ENCODE data around the gene EMB. TPM values are rescaled to one million over a fixed set of nuclear protein-coding genes. Genes with fewer than 3 reads are reported as not detected.
"Not testable (repeated sequence)": the region's sequence is repeated elsewhere in the genome, so short reads cannot be mapped to it uniquely, and the experiment has no call there.

The EMB gene
- total RNA-seq, 1 experiment from 2014 or later: 11.6 TPM

DNA sequence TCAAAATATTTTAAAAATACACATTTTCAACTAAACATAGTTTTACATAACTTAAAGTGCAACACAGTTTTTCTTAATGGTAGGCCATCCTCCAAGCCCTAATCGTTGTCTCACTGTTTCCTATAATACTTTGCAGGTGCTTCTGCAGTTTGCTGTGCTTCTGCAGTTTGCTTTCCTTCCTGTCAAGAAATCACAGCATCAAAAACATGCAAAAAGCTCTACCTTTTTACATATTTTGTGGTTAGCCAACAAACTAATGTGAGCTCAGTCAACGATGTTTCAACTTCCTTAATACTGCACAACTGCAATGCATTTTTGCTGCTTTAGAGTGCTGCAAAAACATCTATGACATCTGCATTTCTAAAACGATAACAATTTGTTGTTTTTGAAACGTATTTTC is 25.2 kb downstream of the EMB start:
- no peaks in the 10 kb centered on the region for H3K27me3 ChIP-seq (ENCODE audit: insufficient read depth, low read depth)
- intact Hi-C loops (cut with micrococcal nuclease; ENCODE audit: unreplicated experiment): no loop called here
- no peak overlapping the region for H2AFZ ChIP-seq
- H3K4me2 ChIP-seq: no peak overlapping the region
- DNase-seq: no peak
- H3K27ac ChIP-seq: no peak overlapping the region
- ChIA-PET CTCF (no interaction called here), POLR2A (ENCODE audit: unreplicated experiment) (no interaction called here)
- H3K36me3 ChIP-seq (ENCODE audit: low read depth): no peaks in the 10 kb centered on the region
- H3K9me3 ChIP-seq (ENCODE audit: insufficient read depth, low read depth): no peaks in the 10 kb centered on the region
- no TSS peak for BruUV-seq (replicated peaks)
- H3K9me2 ChIP-seq (ENCODE audit: insufficient read depth): no peaks in the 10 kb centered on the region
- no peak overlapping the region for H3K4me3 ChIP-seq
- no peaks in the 10 kb centered on the region for H3K4me1 ChIP-seq (replicated peaks; ENCODE audit: insufficient read depth)
- no peaks in the 10 kb centered on the region for H3F3A ChIP-seq (ENCODE audit: insufficient read depth, low read depth)
- TF ChIP-seq, protein P1, sequence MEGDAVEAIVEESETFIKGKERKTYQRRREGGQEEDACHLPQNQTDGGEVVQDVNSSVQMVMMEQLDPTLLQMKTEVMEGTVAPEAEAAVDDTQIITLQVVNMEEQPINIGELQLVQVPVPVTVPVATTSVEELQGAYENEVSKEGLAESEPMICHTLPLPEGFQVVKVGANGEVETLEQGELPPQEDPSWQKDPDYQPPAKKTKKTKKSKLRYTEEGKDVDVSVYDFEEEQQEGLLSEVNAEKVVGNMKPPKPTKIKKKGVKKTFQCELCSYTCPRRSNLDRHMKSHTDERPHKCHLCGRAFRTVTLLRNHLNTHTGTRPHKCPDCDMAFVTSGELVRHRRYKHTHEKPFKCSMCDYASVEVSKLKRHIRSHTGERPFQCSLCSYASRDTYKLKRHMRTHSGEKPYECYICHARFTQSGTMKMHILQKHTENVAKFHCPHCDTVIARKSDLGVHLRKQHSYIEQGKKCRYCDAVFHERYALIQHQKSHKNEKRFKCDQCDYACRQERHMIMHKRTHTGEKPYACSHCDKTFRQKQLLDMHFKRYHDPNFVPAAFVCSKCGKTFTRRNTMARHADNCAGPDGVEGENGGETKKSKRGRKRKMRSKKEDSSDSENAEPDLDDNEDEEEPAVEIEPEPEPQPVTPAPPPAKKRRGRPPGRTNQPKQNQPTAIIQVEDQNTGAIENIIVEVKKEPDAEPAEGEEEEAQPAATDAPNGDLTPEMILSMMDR (conservative IDR thresholded peaks at IDR 0.05): no peak
- no peak for TF ChIP-seq EZH2 (IDR thresholded peaks at IDR 0.05; ENCODE audit: low read depth)
- no peaks in the 10 kb centered on the region for H3K79me2 ChIP-seq (ENCODE audit: low read depth)
- no peaks in the 10 kb centered on the region for H4K20me1 ChIP-seq (ENCODE audit: insufficient read depth)

DNA sequence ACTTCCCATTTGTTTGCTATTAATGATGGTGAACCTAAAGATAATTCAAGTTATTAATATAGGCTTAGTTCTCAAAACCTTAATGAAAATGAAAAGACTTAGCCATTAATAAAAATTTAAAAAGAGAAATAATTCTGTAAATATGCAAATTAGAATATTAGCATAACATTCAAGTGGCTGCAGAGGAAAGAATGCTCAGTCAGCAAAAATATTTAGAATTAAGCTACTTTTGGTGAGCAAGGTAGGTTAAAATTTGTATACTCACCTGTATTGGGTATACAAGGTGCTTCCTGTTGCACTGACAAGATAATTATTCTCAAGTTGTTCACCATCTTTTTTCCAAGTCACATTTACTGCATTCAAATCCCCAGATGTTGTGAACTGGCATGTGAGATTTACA is 30.2 kb downstream of the EMB start:
- H3K79me2 ChIP-seq (ENCODE audit: low read depth); H3K4me2 ChIP-seq; POLR2A ChIA-PET (ENCODE audit: unreplicated experiment); H3K27me3 ChIP-seq (ENCODE audit: insufficient read depth, low read depth); H2AFZ ChIP-seq; BruUV-seq (replicated peaks); CTCF ChIA-PET; DNase-seq; H3K9me3 ChIP-seq (ENCODE audit: insufficient read depth, low read depth); H4K20me1 ChIP-seq (ENCODE audit: insufficient read depth); H3F3A ChIP-seq (ENCODE audit: insufficient read depth, low read depth); H3K4me3 ChIP-seq; H3K36me3 ChIP-seq (ENCODE audit: low read depth); H3K9me2 ChIP-seq (ENCODE audit: insufficient read depth); H3K27ac ChIP-seq; H3K4me1 ChIP-seq (replicated peaks; ENCODE audit: insufficient read depth); intact Hi-C loops (cut with micrococcal nuclease; ENCODE audit: unreplicated experiment): not testable (repeated sequence)

DNA sequence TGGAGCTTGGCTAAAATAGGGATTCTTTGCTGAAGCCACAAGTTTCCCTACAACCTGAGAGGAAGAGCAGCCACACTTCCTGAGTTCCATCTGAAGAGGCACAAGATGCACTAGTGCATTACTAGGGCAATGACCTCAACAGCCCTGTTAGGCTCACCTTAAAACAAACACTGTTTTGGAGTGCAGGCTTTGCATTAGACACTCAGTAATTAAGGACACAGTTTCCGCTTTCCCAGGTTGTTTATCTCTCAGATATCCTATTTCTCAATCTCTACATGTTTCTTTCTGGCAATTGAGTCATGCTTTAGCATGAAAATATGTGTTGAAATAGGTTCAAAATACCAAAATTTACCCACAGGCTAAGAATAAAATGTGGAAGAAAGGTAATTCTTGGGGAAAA is 34.2 kb downstream of the EMB start:
- TF ChIP-seq EZH2 (IDR thresholded peaks at IDR 0.05; ENCODE audit: low read depth): no peak
- TF ChIP-seq, protein P1 (conservative IDR thresholded peaks at IDR 0.05): no peak
- no TSS peak for BruUV-seq (replicated peaks)
- H3K4me2 ChIP-seq: no peak overlapping the region

DNA sequence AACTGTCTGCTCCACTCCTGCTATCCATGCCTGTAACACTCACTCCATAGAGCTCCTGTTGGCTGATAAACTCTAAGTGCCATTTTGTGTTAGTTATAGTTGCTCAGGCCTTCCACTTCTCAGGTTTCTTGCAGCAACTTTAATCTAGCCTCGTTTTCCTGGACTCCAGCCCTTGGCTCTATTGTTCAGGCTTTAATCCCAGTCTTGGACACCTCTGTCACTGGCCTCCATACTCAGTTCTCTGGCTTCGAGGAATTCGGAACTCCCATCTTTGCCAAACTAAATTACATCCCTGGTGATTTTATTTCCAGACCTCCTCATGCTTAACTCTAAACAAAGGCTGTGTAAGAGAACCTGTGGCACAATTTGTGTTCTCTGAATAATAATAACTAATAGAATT is 39.8 kb downstream of the EMB start:
- intact Hi-C loops (cut with micrococcal nuclease; ENCODE audit: unreplicated experiment): no loop called here
- Histone ChIP-seq H3K79me2 (ENCODE audit: low read depth) (no peaks in the 10 kb centered on the region), H3F3A (ENCODE audit: insufficient read depth, low read depth) (no peaks in the 10 kb centered on the region), H3K4me2 (no peak overlapping the region), H3K9me2 (ENCODE audit: insufficient read depth) (no peaks in the 10 kb centered on the region), H3K9me3 (ENCODE audit: insufficient read depth, low read depth) (no peaks in the 10 kb centered on the region), H3K4me3 (no peak overlapping the region), H3K36me3 (ENCODE audit: low read depth) (no peaks in the 10 kb centered on the region), H3K4me1 (replicated peaks; ENCODE audit: insufficient read depth) (no peaks in the 10 kb centered on the region), H4K20me1 (ENCODE audit: insufficient read depth) (no peaks in the 10 kb centered on the region), H3K27me3 (ENCODE audit: insufficient read depth, low read depth) (no peaks in the 10 kb centered on the region), H2AFZ (no peak overlapping the region), H3K27ac (no peak overlapping the region)
- ChIA-PET POLR2A (ENCODE audit: unreplicated experiment) (no interaction called here), CTCF (no interaction called here)
- DNase-seq: no peak
- BruUV-seq (replicated peaks): no TSS peak
- TF ChIP-seq, protein P1 (conservative IDR thresholded peaks at IDR 0.05): no peak
- TF ChIP-seq EZH2 (IDR thresholded peaks at IDR 0.05; ENCODE audit: low read depth): no peak

More for the DNA sequence above, 34.2 kb downstream of the EMB start:
- Histone ChIP-seq H2AFZ (no peak overlapping the region), H3K4me3 (no peak overlapping the region), H4K20me1 (ENCODE audit: insufficient read depth) (no peaks in the 10 kb centered on the region), H3K4me1 (replicated peaks; ENCODE audit: insufficient read depth) (no peaks in the 10 kb centered on the region), H3F3A (ENCODE audit: insufficient read depth, low read depth) (no peaks in the 10 kb centered on the region), H3K79me2 (ENCODE audit: low read depth) (no peaks in the 10 kb centered on the region), H3K36me3 (ENCODE audit: low read depth) (no peaks in the 10 kb centered on the region), H3K27ac (no peak overlapping the region), H3K27me3 (ENCODE audit: insufficient read depth, low read depth) (no peaks in the 10 kb centered on the region), H3K9me3 (ENCODE audit: insufficient read depth, low read depth) (no peaks in the 10 kb centered on the region), H3K9me2 (ENCODE audit: insufficient read depth) (no peaks in the 10 kb centered on the region)
- POLR2A ChIA-PET (ENCODE audit: unreplicated experiment): no interaction called here
- CTCF ChIA-PET: no interaction called here
- intact Hi-C loops (cut with micrococcal nuclease; ENCODE audit: unreplicated experiment): no loop called here
- DNase-seq: no peak

DNA sequence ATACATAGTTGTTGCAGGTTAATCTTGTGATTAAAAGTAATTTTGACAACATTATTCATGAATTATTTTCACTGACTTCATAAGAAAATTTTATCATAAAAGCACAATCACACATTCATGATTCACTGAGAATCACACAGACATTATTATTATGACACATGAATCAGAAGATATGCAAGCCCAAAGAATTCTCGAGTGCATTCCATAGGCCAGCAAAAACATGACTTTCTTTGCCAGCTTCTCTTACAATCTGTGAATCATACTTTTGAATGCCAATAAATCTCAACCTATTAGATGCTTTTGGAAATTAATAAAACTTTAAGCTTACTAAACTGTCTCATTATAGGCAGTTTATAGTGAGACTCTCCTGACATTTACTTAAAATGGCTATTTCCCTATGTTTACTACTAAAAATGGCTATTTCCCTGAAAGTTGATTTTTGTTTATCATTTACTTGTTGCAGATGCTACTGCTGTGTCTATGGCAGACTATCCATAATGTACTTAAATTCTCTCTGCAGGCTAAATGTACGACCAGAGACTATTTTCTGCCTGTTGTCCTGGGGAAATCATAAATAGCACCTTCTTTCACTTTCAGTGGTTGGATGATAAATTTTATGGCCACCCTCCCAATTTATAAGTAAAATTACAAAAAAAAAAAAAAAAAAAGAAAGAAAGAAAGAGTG is 47.0 kb downstream of the EMB start:
- H3K27ac ChIP-seq; POLR2A ChIA-PET (ENCODE audit: unreplicated experiment): not testable (repeated sequence)

More for the DNA sequence above, 47.0 kb downstream of the EMB start:
- H3K9me3 ChIP-seq (ENCODE audit: insufficient read depth, low read depth); H3K36me3 ChIP-seq (ENCODE audit: low read depth); CTCF ChIA-PET; H4K20me1 ChIP-seq (ENCODE audit: insufficient read depth); H2AFZ ChIP-seq; intact Hi-C loops (cut with micrococcal nuclease; ENCODE audit: unreplicated experiment); H3K79me2 ChIP-seq (ENCODE audit: low read depth); H3K27me3 ChIP-seq (ENCODE audit: insufficient read depth, low read depth); H3K4me1 ChIP-seq (replicated peaks; ENCODE audit: insufficient read depth); H3K9me2 ChIP-seq (ENCODE audit: insufficient read depth); H3K4me3 ChIP-seq; H3K4me2 ChIP-seq; BruUV-seq (replicated peaks); H3F3A ChIP-seq (ENCODE audit: insufficient read depth, low read depth): not testable (repeated sequence)
- peak in 1 of 2 experiments; percentile 51 for DNase-seq
